ENCODE measurements around the gene AP5Z1. TPM values are rescaled to one million over a fixed set of nuclear protein-coding genes. Genes with fewer than 3 reads are reported as not detected.

The AP5Z1 gene
- polyA plus RNA-seq, 3 donors, result 30.8 to 75.2 (median 33.8) TPM

DNA sequence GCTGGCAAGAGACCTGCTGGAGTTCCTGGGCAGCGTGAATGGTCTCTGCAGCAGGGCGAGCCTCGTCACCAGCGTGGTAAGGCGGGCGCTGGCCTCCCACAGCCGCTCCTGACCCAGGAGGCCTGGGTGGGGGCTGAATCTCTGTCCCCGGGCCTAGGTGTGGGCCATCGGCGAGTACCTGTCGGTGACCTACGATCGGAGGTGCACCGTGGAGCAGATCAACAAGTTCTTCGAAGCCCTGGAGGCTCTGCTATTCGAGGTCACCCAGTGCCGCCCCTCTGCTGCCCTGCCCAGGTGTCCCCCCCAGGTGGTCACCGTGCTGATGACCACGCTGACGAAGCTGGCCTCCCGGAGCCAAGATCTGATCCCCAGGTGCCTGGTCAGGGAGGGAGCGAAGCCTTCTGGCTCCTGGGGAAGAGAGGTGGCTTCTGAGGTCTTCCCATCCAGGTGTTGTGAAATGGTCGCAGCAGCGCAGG lies 15.1 kb downstream of the AP5Z1 start:
- no peak for DNase-seq
- no peak overlapping the region for H3K4me3 Mint-ChIP-seq
- TF ChIP-seq, protein P1, sequence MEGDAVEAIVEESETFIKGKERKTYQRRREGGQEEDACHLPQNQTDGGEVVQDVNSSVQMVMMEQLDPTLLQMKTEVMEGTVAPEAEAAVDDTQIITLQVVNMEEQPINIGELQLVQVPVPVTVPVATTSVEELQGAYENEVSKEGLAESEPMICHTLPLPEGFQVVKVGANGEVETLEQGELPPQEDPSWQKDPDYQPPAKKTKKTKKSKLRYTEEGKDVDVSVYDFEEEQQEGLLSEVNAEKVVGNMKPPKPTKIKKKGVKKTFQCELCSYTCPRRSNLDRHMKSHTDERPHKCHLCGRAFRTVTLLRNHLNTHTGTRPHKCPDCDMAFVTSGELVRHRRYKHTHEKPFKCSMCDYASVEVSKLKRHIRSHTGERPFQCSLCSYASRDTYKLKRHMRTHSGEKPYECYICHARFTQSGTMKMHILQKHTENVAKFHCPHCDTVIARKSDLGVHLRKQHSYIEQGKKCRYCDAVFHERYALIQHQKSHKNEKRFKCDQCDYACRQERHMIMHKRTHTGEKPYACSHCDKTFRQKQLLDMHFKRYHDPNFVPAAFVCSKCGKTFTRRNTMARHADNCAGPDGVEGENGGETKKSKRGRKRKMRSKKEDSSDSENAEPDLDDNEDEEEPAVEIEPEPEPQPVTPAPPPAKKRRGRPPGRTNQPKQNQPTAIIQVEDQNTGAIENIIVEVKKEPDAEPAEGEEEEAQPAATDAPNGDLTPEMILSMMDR (IDR thresholded peaks at IDR 0.05), result no peak
- H3K4me1 Mint-ChIP-seq, result peaks cover 8% of the 10 kb centered on the region
- Histone ChIP-seq H3K36me3 (replicated peaks in 1 of 2; ENCODE audit: control insufficient read depth in 1 of 2, insufficient read depth in 2 of 2, low read length in 2 of 2) (peaks cover 62 to 63% of the 10 kb centered on the region in 2 donors), H3K4me3 (replicated peaks in 1 of 3; ENCODE audit: low read depth in 2 of 3, low read length in 3 of 3) (no peak overlapping the region), H3K27ac (ENCODE audit: low read depth in 1 of 2, low read length in 2 of 2) (no peak overlapping the region), H3K9me3 (replicated peaks in 1 of 2; ENCODE audit: control insufficient read depth in 1 of 2, insufficient read depth in 1 of 2, low read length in 2 of 2) (no peaks in the 10 kb centered on the region), H3K27me3 (ENCODE audit: control insufficient read depth in 2 of 2, insufficient read depth in 2 of 2, low read length in 2 of 2) (no peaks in the 10 kb centered on the region), H3K4me2 (replicated peaks; ENCODE audit: extremely low read depth, low read length, poor library complexity, severe bottlenecking) (no peak overlapping the region), H3K9ac (ENCODE audit: insufficient read depth, low read length, poor library complexity, severe bottlenecking) (no peak overlapping the region), H3K4me1 (ENCODE audit: control insufficient read depth in 1 of 2, insufficient read depth in 2 of 2, low read length in 2 of 2) (peaks cover 12 to 17% of the 10 kb centered on the region in 2 donors), H3K79me2 (ENCODE audit: insufficient read depth, low read length) (no peaks in the 10 kb centered on the region), H2AFZ (ENCODE audit: insufficient read depth, low read depth, low read length, poor library complexity, severe bottlenecking) (no peak overlapping the region), H4K20me1 (ENCODE audit: insufficient read depth, low read length) (peaks cover 40% of the 10 kb centered on the region)
- peaks cover 0 to 8% (median 2%) of the 10 kb centered on the region in 7 donors for H3K9me3 Mint-ChIP-seq
- H3K36me3 Mint-ChIP-seq, result peaks cover 45 to 59% of the 10 kb centered on the region in 2 donors
- intact Hi-C loops (cut with micrococcal nuclease), result no loop called here
- H3K27me3 Mint-ChIP-seq (ENCODE audit: low read depth in 3 of 3), result peaks cover 0 to 4% (median 0%) of the 10 kb centered on the region in 3 donors
- WGBS (ENCODE audit: insufficient coverage), result 96% methylated on average over 24 of the region's 24 CpGs
- H3K27ac Mint-ChIP-seq, result peak overlapping the region in 2 of 7 donors; percentile 50 to 56

DNA sequence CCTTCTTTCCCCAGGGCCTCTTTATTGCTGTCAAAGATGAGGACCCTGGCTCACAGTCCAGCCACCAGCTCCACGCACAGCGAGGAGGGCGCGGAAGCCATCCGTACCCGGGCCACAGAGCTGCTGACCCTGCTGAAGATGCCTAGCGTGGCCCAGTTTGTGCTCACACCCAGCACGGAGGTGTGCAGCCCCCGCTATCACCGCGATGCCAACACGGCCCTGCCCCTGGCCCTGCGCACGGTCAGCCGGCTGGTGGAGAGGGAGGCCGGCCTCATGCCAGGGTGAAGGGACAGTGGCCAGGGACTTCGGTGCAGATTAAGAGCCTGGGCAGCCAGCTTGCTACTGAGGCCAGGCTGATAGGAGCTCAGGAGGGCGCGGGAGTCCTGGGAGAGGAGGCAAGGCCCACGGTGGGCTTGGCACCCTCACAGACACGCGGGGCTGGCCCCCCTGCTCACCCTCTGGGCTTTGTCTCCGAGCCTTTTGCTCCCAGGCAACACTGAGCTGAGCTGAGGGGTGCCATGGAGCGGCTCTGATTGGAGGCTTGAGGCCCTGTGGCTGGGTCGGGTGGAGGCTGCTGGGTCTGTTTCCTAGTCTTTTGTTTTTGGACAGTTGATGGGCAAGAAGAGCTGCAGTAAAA lies 15.8 kb downstream of the AP5Z1 start:
- no peaks in the 10 kb centered on the region for H3K9me3 ChIP-seq (replicated peaks in 1 of 2; ENCODE audit: control insufficient read depth in 1 of 2, insufficient read depth in 1 of 2, low read length in 2 of 2)
- no peak overlapping the region for H3K4me3 Mint-ChIP-seq
- H3K79me2 ChIP-seq (ENCODE audit: insufficient read depth, low read length), result no peaks in the 10 kb centered on the region
- no peak overlapping the region for H3K9ac ChIP-seq (ENCODE audit: insufficient read depth, low read length, poor library complexity, severe bottlenecking)
- intact Hi-C loops (cut with micrococcal nuclease), result no loop called here
- peaks cover 12 to 17% of the 10 kb centered on the region in 2 donors for H3K4me1 ChIP-seq (ENCODE audit: control insufficient read depth in 1 of 2, insufficient read depth in 2 of 2, low read length in 2 of 2)
- TF ChIP-seq, protein P1 (IDR thresholded peaks at IDR 0.05), result no peak
- H3K9me3 Mint-ChIP-seq, result peaks cover 0 to 8% (median 2%) of the 10 kb centered on the region in 7 donors
- H4K20me1 ChIP-seq (ENCODE audit: insufficient read depth, low read length), result peaks cover 33% of the 10 kb centered on the region
- H3K27ac ChIP-seq (ENCODE audit: low read depth in 1 of 2, low read length in 2 of 2), result no peak overlapping the region
- 96% methylated on average over 25 of the region's 25 CpGs for WGBS (ENCODE audit: insufficient coverage)
- H3K27me3 ChIP-seq (ENCODE audit: control insufficient read depth in 2 of 2, insufficient read depth in 2 of 2, low read length in 2 of 2), result no peaks in the 10 kb centered on the region
- H3K4me3 ChIP-seq (replicated peaks in 1 of 3; ENCODE audit: low read depth in 2 of 3, low read length in 3 of 3), result no peak overlapping the region
- no peak overlapping the region for H3K4me2 ChIP-seq (replicated peaks; ENCODE audit: extremely low read depth, low read length, poor library complexity, severe bottlenecking)
- H3K36me3 Mint-ChIP-seq, result peaks cover 40 to 52% of the 10 kb centered on the region in 2 donors
- no peak overlapping the region for H2AFZ ChIP-seq (ENCODE audit: insufficient read depth, low read depth, low read length, poor library complexity, severe bottlenecking)
- H3K27ac Mint-ChIP-seq, result peak overlapping the region in 2 of 7 donors; percentile 8 to 54
- peaks cover 55 to 56% of the 10 kb centered on the region in 2 donors for H3K36me3 ChIP-seq (replicated peaks in 1 of 2; ENCODE audit: control insufficient read depth in 1 of 2, insufficient read depth in 2 of 2, low read length in 2 of 2)
- H3K27me3 Mint-ChIP-seq (ENCODE audit: low read depth in 3 of 3), result peaks cover 0 to 3% (median 0%) of the 10 kb centered on the region in 3 donors
- peaks cover 8% of the 10 kb centered on the region for H3K4me1 Mint-ChIP-seq
- DNase-seq, result no peak
